ENCODE data around the gene ZNF81.
A peak's percentile ranks its signal among the peaks of the same experiment; 100 is the strongest.
"Not testable (repeated sequence)": the region's sequence is repeated elsewhere in the genome, so short reads cannot be mapped to it uniquely, and the experiment has no call there.

The ZNF81 gene

DNA sequence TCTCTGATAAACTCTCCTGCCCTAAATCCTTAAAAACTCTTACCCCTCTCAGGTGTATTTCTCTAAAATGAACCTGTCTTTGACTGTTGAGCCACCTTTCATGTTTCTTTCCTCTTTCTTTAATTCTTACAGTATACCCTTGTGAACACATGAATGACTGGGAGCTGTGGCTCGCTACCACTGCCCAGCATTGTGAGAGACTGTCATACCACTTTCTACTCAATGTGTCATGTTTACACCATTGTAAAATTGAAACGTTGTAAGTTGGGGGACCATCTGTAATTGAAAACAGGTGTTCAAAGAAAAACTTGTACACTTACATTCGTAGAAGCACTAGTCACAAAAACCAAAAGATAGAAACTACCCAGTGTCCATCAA, 100.2 kb downstream of the ZNF81 start:
- no peak for DNase-seq

GRCh38 chrX:47940448-47940847, 103.7 kb downstream of the ZNF81 start:
- DNase-seq, result no peak

DNA sequence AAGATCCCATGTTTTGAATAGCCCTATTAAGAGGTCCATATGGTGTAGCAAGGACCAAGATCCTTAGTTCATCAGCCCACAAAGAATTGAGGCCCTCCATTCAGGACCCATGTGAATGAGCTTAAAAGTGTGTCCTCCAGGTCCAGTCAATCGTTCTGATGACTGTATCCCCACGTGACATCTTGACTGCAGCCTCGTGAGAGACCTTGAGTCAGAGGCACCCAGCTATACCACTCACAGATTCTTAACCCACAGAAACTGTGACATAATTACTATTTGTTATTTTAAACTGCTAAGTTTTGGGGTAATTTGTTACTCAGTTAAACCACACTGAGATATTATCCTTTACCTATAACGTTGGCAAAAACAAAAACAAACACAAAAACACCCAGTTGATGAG, 104.7 kb downstream of the ZNF81 start:
- no peak for DNase-seq

GRCh38 chrX:47955295-47955694, 118.6 kb downstream of the ZNF81 start:
- DNase-seq, result not testable (repeated sequence)

GRCh38 chrX:47956016-47956415, 119.3 kb downstream of the ZNF81 start:
- DNase-seq, result no peak

DNA sequence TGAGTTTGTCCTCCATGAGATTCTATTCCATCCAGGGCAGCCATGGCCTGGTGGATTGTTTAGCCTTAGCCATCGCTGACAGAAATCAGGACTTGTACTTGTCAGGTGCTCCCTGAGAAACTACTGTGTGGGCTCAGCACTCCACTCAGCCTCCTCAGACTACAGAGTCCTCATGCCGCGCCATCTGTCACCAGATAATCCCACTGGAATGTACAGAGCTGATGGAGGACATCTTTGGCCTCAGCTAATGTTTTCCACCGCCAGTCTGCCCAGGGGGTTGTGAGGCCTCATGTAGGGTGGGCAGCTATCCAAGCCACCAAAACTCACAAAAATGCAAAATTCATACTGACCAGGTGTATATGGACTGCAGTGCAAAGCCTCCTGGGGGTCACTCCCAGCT, 121.5 kb downstream of the ZNF81 start:
- DNase-seq, result not testable (repeated sequence)

GRCh38 chrX:47958761-47959342, 122.2 kb downstream of the ZNF81 start:
- peak; percentile 1 to 4 for DNase-seq

DNA sequence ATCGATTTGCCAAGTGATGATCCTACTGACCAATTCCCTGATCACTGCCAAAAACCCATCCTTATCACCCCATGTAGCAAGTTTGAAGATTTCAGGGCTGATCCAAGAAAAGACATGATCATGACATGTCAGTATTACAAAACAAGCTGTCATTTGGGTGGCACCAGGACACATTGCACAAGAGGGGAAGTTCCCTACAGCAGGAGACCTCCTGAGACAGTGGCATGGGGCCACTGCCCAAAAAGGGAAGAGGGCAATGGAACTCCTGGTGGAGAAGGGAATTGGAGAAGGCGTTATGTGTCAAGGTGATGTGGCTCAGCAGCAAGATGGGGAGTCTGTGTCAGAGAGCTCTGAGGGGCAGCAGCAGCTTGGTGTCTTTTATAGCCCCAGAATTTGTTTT, 123.7 kb downstream of the ZNF81 start:
- peak in 1 of 2 experiments; percentile 2 for DNase-seq

DNA sequence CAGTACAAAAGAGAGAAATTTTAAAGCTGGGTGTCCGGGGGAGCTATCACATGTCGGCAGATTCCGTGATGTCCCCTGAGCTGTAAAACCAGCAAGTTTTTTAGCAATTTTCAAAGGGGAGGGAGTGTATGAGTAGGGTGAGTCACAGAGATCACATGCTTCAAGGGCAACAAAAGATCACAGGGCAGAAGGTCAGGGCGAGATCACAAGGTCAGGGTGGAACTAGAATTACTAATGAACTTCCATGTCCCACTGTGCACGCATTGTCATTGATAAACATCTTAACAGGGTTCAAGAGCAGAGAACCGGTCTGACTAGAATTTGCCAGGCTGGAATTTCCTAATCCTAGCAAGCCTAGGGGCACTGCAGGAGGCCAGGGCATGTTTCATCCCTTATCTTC, 125.1 kb downstream of the ZNF81 start:
- not testable (repeated sequence) for DNase-seq

DNA sequence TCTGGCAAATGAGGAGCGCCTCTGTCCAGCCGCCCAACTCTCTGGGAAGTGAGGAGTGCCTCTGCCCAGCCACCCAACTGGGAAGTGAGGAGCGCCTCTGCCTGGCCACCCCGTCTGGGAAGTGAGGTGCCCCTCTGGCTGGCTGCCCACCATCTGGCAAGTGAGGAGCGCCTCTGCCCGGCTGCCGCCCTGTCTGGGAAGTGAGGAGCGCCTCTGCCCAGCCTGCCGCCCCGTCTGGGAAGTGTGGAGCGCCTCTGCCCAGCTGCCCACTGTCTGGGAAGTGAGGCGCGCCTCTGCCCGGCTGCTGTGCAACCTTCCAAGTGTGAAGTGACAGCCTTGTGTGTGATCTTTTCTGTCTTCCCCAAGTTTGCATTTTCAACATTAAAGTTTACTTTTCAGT, 128.8 kb downstream of the ZNF81 start:
- DNase-seq, result not testable (repeated sequence)

All from Kasumi-1 (cell line).